Stomach (tissue), 19 donors: ENCODE results near the gene IKZF4. TPM values are rescaled to one million over a fixed set of nuclear protein-coding genes. Genes with fewer than 3 reads are reported as not detected.

Source experiments
- DNase-seq, 2 donors: peaks; one replicate each; pipeline versions ENCODE4 v3.0.0 to v3.0.0-alpha.2; 2013 to 2019
- H3K27ac ChIP-seq, 5 donors: fragments of 200-600 bp in 4 of 5; sonication (generic) in 4 of 5; one replicate each; pipeline ENCODE4 v1.5.1; 2013 to 2019; ENCODE audit warnings: mild to moderate bottlenecking in 1 of 5, moderate library complexity in 1 of 5
- H3K27me3 ChIP-seq, 3 donors: fragments of 200-600 bp; sonication (generic); one replicate each; pipeline ENCODE4 v1.5.1; 2017 to 2019; ENCODE audit warnings: mixed run types in 1 of 3
- H3K36me3 ChIP-seq, 4 donors: fragments of 200-600 bp; sonication (generic); 1 replicate in 3 of 4; 2 replicates in 1 of 4; pipeline ENCODE4 v1.5.1; 2016 to 2019
- H3K4me1 ChIP-seq, 4 donors: fragments of 200-600 bp; sonication (generic); one replicate each; pipeline ENCODE4 v1.5.1; 2016 to 2019
- H3K4me3 ChIP-seq, 4 donors: fragments of 200-600 bp; sonication (generic) in 3 of 4; one replicate each; pipeline ENCODE4 v1.5.1; 2016 to 2019; ENCODE audit warnings: mild to moderate bottlenecking in 1 of 4
- H3K9me3 ChIP-seq, 4 donors: fragments of 200-600 bp; sonication (generic); one replicate each; pipeline ENCODE4 v1.5.1; 2016 to 2019
- EP300 ChIP-seq: sonication (generic); formaldehyde crosslinking; IDR thresholded peaks from one replicate; pipeline ENCODE4 v1.6.1; 2017; ENCODE audit warnings: antibody characterized with exemption
- POLR2A ChIP-seq, 4 donors: fragments of 450-650 bp; IDR thresholded peaks; one replicate each; pipeline ENCODE4 v1.6.1; 2016; ENCODE audit warnings: antibody characterized with exemption in 4 of 4, control low read depth in 2 of 4, mild to moderate bottlenecking in 1 of 4, moderate library complexity in 1 of 4
- POLR2AphosphoS5 ChIP-seq, 3 donors: sonication (generic); formaldehyde crosslinking; IDR thresholded peaks; one replicate each; pipeline ENCODE4 v1.6.1; 2016; ENCODE audit warnings: antibody characterized with exemption in 3 of 3
- WGBS, 5 donors: extraction: QIAGEN DNeasy Blood & Tissue Kit in 3 of 5; methylation state at CpG; one replicate each; pipeline versions ENCODE4 v1.1.5 to v1.1.7; 2013 to 2018; 5-methylcytosine and 5-hydroxymethylcytosine counted together
- intact Hi-C: fragments of 100-400 bp; cut with DNase I; formaldehyde crosslinking; loops from one replicate; pipeline ENCODE4 v1.15.1; 2023; ENCODE audit warnings: low total_unique reads
- long read RNA-seq, 10 donors: transcript quantifications; one replicate each; lab custom pipeline, GENCODE V29; 2026
- polyA plus RNA-seq, 3 donors: library from polyadenylated mRNA; stranded (reverse); fragments of 200-250 nt; gene quantifications; one replicate each; pipeline ENCODE4 v1.2.3, GENCODE V29; 2013
- total RNA-seq, 5 donors: library from RNA; depleted of rRNA; stranded (reverse); fragments of >200 nt; gene quantifications; one replicate each; pipeline versions ENCODE4 v1.1.0 to v1.2.3, GENCODE V29; 2014 to 2016
- TF ChIP-seq, protein P1 (sequence below), 7 experiments: fragments of 450-650 bp in 4 of 7; fragments of 200-600 bp in 3 of 7; sonication (generic) in 3 of 7; IDR thresholded peaks; one replicate each; pipeline ENCODE4 v1.5.1; 2016 to 2019; ENCODE audit warnings: antibody characterized with exemption in 7 of 7, control low read depth in 2 of 7, mild to moderate bottlenecking in 1 of 7
- donor health status: healthy with polysubstance abuse.
- donor health status: Bipolar disorder and iron deficiency.
- donor health status: healthy.

Gene IKZF4
- total RNA-seq (10 to 100 TPM in 1 of 5 donors, 1 to 10 TPM in 4; 2.3 to 15.6 (median 3.5) TPM), polyA plus RNA-seq (1 to 10 TPM; 1.5 to 2.9 (median 2.4) TPM)
- long read RNA-seq, donor 1, full-length matches to known transcripts = 1 of 1 reads
- long read RNA-seq, donor 1, partial matches to known transcripts = 0 of 1 reads
- long read RNA-seq, donor 1, other reads (novel, unspliced or antisense) = 0 of 1 reads
- long read RNA-seq, donor 2 = 0 reads
- long read RNA-seq, donor 3 = 0 reads
- long read RNA-seq, donor 4, partial matches to known transcripts = 0 of 1 reads
- long read RNA-seq, donor 4, other reads (novel, unspliced or antisense) = 0 of 1 reads
- long read RNA-seq, donor 5 = 0 reads
- long read RNA-seq, donor 6, full-length matches to known transcripts = 4 of 4 reads
- long read RNA-seq, donor 6, partial matches to known transcripts = 0 of 4 reads
- long read RNA-seq, donor 6, other reads (novel, unspliced or antisense) = 0 of 4 reads
- long read RNA-seq, donor 7 = 0 reads
- long read RNA-seq, donor 8, partial matches to known transcripts = 0 of 1 reads
- long read RNA-seq, donor 8, other reads (novel, unspliced or antisense) = 0 of 1 reads
- long read RNA-seq, donor 9, partial matches to known transcripts = 10 of 10 reads
- long read RNA-seq, donor 9, other reads (novel, unspliced or antisense) = 0 of 10 reads
- long read RNA-seq, donor 10 = 0 reads

GRCh38 chr12:56020423-56021184, at the start of gene IKZF4:
TSS of gene IKZF4 (plus strand) at chr12:56021043. CDS start at chr12:56021494, 451 bp downstream.
- 31 to 50% (median 43%) methylated on average over 10 of the region's 10 CpGs for WGBS, 5 donors
- Histone ChIP-seq H3K36me3 (peaks cover 0 to 25% (median 21%) of the 10 kb centered on the region in 4 donors), H3K27ac (peak within 1 kb of the TSS in 4 of 5 donors; percentile 58 to 80 (median 74)), H3K27me3 (no peaks in the 10 kb centered on the region), H3K4me3 (peak within 1 kb of the TSS; percentile 31 to 41 (median 35)), H3K9me3 (no peaks in the 10 kb centered on the region), H3K4me1 (peaks cover 5 to 27% (median 16%) of the 10 kb centered on the region in 4 donors)
- TF ChIP-seq POLR2AphosphoS5 (IDR thresholded peaks at IDR 0.05) (no peak), POLR2A (IDR thresholded peaks at IDR 0.05) (no peak), EP300 (no peak)
- TF ChIP-seq, protein P1, sequence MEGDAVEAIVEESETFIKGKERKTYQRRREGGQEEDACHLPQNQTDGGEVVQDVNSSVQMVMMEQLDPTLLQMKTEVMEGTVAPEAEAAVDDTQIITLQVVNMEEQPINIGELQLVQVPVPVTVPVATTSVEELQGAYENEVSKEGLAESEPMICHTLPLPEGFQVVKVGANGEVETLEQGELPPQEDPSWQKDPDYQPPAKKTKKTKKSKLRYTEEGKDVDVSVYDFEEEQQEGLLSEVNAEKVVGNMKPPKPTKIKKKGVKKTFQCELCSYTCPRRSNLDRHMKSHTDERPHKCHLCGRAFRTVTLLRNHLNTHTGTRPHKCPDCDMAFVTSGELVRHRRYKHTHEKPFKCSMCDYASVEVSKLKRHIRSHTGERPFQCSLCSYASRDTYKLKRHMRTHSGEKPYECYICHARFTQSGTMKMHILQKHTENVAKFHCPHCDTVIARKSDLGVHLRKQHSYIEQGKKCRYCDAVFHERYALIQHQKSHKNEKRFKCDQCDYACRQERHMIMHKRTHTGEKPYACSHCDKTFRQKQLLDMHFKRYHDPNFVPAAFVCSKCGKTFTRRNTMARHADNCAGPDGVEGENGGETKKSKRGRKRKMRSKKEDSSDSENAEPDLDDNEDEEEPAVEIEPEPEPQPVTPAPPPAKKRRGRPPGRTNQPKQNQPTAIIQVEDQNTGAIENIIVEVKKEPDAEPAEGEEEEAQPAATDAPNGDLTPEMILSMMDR (IDR thresholded peaks at IDR 0.05) = no peak
- intact Hi-C loops = no loop called here
- DNase-seq = peak in 1 of 2 donors; percentile 89

DNA sequence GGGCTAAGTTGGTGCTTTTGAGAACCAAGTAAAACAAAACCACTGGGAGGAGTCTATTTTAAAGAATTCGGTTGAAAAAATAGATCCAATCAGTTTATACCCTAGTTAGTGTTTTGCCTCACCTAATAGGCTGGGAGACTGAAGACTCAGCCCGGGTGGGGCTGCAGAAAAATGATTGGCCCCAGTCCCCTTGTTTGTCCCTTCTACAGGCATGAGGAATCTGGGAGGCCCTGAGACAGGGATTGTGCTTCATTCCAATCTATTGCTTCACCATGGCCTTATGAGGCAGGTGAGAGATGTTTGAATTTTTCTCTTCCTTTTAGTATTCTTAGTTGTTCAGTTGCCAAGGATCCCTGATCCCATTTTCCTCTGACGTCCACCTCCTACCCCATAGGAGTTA, 48.8 kb upstream of the IKZF4 start:
- no peaks in the 10 kb centered on the region for H3K9me3 ChIP-seq
- H3K4me3 ChIP-seq = no peak overlapping the region
- intact Hi-C loops = no loop called here
- H3K4me1 ChIP-seq = peaks cover 35 to 64% (median 48%) of the 10 kb centered on the region in 4 donors
- DNase-seq = peak in 1 of 2 donors; percentile 48
- WGBS, 5 donors = 40 to 53% (median 47%) methylated on average over 3 of the region's 3 CpGs
- H3K27me3 ChIP-seq = no peaks in the 10 kb centered on the region
- H3K36me3 ChIP-seq = peaks cover 0 to 20% (median 16%) of the 10 kb centered on the region in 4 donors
- TF ChIP-seq, protein P1 (IDR thresholded peaks at IDR 0.05) = no peak
- no peak for TF ChIP-seq POLR2AphosphoS5 (IDR thresholded peaks at IDR 0.05)
- TF ChIP-seq EP300 = no peak
- peak overlapping the region in 4 of 5 donors; percentile 91 to 98 (median 96) for H3K27ac ChIP-seq

DNA sequence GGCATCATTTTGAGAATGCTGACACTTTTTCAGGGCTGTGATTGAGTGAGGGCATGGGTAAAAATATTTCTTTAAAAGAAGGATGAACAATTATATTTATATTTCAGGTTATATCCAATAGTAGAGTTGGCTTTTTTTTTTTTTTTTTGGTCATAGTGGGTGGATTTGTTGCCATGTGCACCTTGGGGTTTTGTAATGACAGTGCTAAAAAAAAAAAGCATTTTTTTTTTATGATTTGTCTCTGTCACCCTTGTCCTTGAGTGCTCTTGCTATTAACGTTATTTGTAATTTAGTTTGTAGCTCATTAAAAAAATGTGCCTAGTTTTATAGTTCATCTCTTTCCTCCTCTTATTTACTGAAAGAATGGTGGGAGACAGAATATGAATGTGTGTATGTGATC, 48.4 kb upstream of the IKZF4 start:
- 16 to 32% (median 21%) methylated on average over 1 of the region's 1 CpG for WGBS, 5 donors
- Histone ChIP-seq H3K4me3 (peak overlapping the region; percentile 48 to 64 (median 56)), H3K9me3 (no peaks in the 10 kb centered on the region), H3K36me3 (peaks cover 0 to 20% (median 19%) of the 10 kb centered on the region in 4 donors), H3K27ac (peak overlapping the region; percentile 91 to 98 (median 95)), H3K4me1 (peaks cover 35 to 64% (median 48%) of the 10 kb centered on the region in 4 donors), H3K27me3 (no peaks in the 10 kb centered on the region)
- no peak for DNase-seq
- intact Hi-C loops = no loop called here
- no peak for TF ChIP-seq EP300
- TF ChIP-seq POLR2A (IDR thresholded peaks at IDR 0.05) = no peak
- TF ChIP-seq, protein P1 (IDR thresholded peaks at IDR 0.05) = no peak
- no peak for TF ChIP-seq POLR2AphosphoS5 (IDR thresholded peaks at IDR 0.05)
